SK-N-SH treated with all-trans-retinoic acid at 6 μM for 48 hours (cell line): Measurements from ENCODE around the gene GLI2.

Experiments
- ATAC-seq: fragments of 200-7000 bp; cut with Tn5 transposase; 3 replicates; pipeline ENCODE4 v1.9.1; 2020; ENCODE audit warnings: mild to moderate bottlenecking, moderate library complexity
- BACH2 ChIP-seq: fragments of 250-450 bp; sonication (Bioruptor Pico); IDR thresholded peaks from 2 replicates; pipeline ENCODE4 v1.9.0; 2021; ENCODE audit warnings: mild to moderate bottlenecking, borderline replicate concordance
- OSR1 ChIP-seq: fragments of 250-450 bp; sonication (Bioruptor Pico); IDR thresholded peaks from 2 replicates; pipeline ENCODE4 v1.8.0; 2022; ENCODE audit warnings: moderate library complexity, mild to moderate bottlenecking, inconsistent platforms
- TOX ChIP-seq: fragments of 250-450 bp; sonication (Bioruptor Pico); IDR thresholded peaks from 2 replicates; pipeline ENCODE4 v1.8.0; 2021; ENCODE audit warnings: mild to moderate bottlenecking, moderate library complexity, borderline replicate concordance
- ZC3H10 ChIP-seq: fragments of 250-450 bp; sonication (Bioruptor Pico); IDR thresholded peaks from 2 replicates; pipeline ENCODE4 v1.5.1; 2021; ENCODE audit warnings: mild to moderate bottlenecking, moderate library complexity
- ZFP30 ChIP-seq: fragments of 450-650 bp; formaldehyde crosslinking; IDR thresholded peaks from 2 replicates; pipeline ENCODE4 v1.5.0; 2022; ENCODE audit warnings: mild to moderate bottlenecking, moderate library complexity
- ZNF565 ChIP-seq: fragments of 450-650 bp; formaldehyde crosslinking; conservative IDR thresholded peaks from 2 replicates; pipeline ENCODE4 v1.5.0; 2020; ENCODE audit warnings: low read depth, mild to moderate bottlenecking, moderate library complexity
- ZNF70 ChIP-seq: fragments of 450-650 bp; formaldehyde crosslinking; IDR thresholded peaks from 2 replicates; pipeline ENCODE4 v1.5.0; 2020; ENCODE audit warnings: mild to moderate bottlenecking, moderate library complexity
- ZNF8 ChIP-seq: fragments of 450-650 bp; formaldehyde crosslinking; IDR thresholded peaks from 2 replicates; pipeline ENCODE4 v1.5.0; 2020; ENCODE audit warnings: mild to moderate bottlenecking, moderate library complexity
- TF ChIP-seq, protein P1 (sequence below): fragments of 250-450 bp; sonication (Bioruptor Pico); IDR thresholded peaks from 2 replicates; pipeline ENCODE4 v1.8.0; 2021; ENCODE audit warnings: low read depth, mild to moderate bottlenecking, moderate library complexity, borderline replicate concordance
- TF ChIP-seq, protein P2 (sequence below): fragments of 250-450 bp; sonication (Bioruptor Pico); IDR thresholded peaks from 2 replicates; pipeline ENCODE4 v1.5.0; 2020; ENCODE audit warnings: mild to moderate bottlenecking, moderate library complexity
- TF ChIP-seq, protein P3 (sequence below): fragments of 250-450 bp; sonication (Bioruptor Pico); IDR thresholded peaks from 2 replicates; pipeline ENCODE4 v1.8.0; 2020; ENCODE audit warnings: mild to moderate bottlenecking, moderate library complexity, borderline replicate concordance

Gene GLI2

DNA sequence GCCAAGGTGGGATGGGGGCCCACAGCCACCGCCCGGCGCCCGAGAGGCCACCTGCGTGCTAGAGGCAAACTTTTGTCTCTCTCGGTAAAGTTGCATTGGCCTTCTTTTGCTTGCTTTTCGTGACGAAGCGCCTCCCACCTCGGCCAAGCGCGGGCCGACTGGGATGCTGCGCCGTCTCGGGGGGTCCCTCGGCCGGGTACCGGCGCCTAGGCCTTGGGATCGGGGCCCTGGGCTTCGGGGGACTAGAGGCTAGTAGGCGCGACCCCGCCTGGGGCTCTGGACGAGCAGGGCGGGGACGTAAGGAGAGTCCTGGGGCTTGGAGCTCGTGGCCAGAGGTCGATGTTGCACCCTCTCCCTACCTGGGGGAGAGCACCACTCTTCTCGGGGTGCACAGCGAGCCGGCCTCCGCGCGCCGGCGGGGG is 545 bp downstream of the GLI2 start (continued):
- TF ChIP-seq, protein P1, sequence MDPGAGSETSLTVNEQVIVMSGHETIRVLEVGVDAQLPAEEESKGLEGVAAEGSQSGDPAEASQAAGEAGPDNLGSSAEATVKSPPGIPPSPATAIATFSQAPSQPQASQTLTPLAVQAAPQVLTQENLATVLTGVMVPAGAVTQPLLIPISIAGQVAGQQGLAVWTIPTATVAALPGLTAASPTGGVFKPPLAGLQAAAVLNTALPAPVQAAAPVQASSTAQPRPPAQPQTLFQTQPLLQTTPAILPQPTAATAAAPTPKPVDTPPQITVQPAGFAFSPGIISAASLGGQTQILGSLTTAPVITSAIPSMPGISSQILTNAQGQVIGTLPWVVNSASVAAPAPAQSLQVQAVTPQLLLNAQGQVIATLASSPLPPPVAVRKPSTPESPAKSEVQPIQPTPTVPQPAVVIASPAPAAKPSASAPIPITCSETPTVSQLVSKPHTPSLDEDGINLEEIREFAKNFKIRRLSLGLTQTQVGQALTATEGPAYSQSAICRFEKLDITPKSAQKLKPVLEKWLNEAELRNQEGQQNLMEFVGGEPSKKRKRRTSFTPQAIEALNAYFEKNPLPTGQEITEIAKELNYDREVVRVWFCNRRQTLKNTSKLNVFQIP (CRISPR knock-in tag): no peak
- TF ChIP-seq, protein P2, sequence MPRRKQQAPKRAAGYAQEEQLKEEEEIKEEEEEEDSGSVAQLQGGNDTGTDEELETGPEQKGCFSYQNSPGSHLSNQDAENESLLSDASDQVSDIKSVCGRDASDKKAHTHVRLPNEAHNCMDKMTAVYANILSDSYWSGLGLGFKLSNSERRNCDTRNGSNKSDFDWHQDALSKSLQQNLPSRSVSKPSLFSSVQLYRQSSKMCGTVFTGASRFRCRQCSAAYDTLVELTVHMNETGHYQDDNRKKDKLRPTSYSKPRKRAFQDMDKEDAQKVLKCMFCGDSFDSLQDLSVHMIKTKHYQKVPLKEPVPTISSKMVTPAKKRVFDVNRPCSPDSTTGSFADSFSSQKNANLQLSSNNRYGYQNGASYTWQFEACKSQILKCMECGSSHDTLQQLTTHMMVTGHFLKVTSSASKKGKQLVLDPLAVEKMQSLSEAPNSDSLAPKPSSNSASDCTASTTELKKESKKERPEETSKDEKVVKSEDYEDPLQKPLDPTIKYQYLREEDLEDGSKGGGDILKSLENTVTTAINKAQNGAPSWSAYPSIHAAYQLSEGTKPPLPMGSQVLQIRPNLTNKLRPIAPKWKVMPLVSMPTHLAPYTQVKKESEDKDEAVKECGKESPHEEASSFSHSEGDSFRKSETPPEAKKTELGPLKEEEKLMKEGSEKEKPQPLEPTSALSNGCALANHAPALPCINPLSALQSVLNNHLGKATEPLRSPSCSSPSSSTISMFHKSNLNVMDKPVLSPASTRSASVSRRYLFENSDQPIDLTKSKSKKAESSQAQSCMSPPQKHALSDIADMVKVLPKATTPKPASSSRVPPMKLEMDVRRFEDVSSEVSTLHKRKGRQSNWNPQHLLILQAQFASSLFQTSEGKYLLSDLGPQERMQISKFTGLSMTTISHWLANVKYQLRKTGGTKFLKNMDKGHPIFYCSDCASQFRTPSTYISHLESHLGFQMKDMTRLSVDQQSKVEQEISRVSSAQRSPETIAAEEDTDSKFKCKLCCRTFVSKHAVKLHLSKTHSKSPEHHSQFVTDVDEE: no peak

DNA sequence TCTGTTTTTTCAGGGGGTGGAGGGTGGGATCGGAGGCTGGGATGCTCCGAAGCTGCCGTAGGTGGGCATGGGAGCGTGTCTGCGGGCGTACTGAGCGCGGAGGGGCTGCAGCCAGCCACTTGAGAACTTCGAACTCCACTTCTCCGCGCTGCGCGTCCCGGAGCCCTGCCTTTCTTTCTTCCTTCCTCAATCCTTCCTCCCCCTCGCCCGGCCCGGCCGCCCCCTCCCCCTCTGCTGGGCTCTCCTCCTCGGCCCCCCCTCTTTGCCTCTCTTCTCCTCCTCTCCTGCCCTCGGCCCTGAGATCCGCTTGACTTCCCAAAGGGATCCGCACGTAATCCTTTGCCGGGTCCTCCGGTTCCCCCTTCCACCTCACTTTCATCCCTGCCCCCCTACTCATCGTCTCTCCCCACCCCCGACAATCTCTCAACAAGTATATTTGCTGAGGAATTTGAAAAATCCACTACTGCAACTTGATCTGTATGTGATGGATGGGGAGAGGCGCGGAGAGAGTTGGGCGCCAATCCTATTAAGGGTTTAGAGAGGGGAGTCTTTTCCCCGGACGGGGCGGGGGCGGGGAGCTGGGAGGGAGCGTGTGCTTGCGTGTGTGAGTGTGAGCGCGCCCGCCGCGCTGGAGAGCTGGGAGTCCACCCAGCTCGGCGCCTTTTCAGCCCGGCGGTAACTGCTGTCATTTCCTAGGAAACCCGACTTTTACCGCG is 1.1 kb downstream of the GLI2 start:
- TF ChIP-seq, protein P3, sequence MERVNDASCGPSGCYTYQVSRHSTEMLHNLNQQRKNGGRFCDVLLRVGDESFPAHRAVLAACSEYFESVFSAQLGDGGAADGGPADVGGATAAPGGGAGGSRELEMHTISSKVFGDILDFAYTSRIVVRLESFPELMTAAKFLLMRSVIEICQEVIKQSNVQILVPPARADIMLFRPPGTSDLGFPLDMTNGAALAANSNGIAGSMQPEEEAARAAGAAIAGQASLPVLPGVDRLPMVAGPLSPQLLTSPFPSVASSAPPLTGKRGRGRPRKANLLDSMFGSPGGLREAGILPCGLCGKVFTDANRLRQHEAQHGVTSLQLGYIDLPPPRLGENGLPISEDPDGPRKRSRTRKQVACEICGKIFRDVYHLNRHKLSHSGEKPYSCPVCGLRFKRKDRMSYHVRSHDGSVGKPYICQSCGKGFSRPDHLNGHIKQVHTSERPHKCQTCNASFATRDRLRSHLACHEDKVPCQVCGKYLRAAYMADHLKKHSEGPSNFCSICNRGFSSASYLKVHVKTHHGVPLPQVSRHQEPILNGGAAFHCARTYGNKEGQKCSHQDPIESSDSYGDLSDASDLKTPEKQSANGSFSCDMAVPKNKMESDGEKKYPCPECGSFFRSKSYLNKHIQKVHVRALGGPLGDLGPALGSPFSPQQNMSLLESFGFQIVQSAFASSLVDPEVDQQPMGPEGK (CRISPR knock-in tag): peak; percentile 62; the same call in 1 of the 2 replicates
- TF ChIP-seq ZC3H10 (CRISPR knock-in tag) (no peak), BACH2 (CRISPR knock-in tag) (no peak)
- ATAC-seq: peak; percentile 77

DNA sequence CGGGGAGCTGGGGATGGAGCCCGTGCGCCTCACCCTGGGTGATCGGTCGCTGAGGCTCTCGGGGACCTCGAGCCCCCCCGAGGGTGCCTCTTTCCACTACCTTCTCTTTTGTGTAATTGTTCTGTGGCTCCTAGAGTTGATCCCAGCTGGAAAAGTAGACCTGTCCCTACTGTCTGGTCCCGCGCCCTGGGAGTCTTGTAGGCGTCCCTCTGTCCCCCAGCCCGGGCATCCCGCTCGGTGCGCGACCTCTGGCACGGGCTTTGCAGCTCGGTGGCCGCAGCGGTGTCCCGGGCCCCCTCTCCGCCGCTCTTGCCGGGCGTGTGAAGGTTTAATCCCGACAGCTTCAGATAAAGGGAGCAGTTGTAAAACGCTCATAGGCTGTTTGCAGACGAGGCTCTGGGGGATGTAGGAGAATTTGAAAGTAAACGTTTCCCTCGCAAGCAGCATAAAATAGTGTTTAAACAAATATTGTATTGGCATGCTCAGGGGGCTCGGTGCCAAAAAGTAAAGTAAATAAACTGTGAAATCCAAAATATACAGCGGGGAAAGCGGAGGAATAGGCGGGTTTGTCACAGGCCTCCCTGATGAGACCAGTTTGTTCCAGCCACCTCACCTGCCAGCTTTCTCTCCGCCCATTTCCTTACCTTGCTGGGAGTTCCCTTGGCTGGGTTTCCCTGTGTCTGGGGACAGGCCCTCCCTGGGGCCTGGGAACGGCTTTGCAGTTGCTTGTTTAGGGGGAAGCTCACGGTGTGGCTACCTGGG is 1.9 kb downstream of the GLI2 start:
- no peak for TF ChIP-seq ZFP30 (CRISPR knock-in tag)
- peak; percentile 13 for ATAC-seq

DNA sequence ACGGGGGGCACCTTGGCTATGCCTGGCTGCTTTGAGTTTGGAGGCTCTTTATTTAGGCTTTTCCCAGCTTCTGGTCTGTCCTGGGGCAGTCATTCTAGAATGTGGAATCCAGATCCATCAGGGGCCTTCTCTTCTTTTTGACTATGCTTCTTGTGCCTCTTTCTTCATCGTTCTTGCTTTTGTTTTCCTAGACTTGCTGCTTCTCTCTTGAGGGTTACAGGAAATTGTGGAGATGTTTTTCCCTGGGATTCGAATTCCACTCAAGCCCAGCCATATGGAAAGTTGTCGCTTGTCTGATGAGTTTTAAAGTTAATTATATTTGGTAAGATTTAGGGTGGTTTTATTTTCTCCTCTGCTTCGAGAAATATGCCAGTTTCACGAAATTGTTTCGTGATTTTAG is 2.4 kb downstream of the GLI2 start:
- TF ChIP-seq ZNF565 (CRISPR knock-in tag) (no peak), TOX (no peak), OSR1 (no peak), ZNF70 (CRISPR knock-in tag) (no peak), ZNF8 (no peak), ZFP30 (CRISPR knock-in tag) (no peak)
- TF ChIP-seq, protein P1 (CRISPR knock-in tag): no peak
- TF ChIP-seq, protein P2: no peak
- ATAC-seq: no peak
